Ovary (tissue), 9 donors: ENCODE data around the gene YDJC. TPM values are rescaled to one million over a fixed set of nuclear protein-coding genes. Genes with fewer than 3 reads are reported as not detected.

Source experiments
- DNase-seq, 5 donors: peaks; one replicate each; pipeline ENCODE4 v3.0.0-alpha.2; 2019 to 2020
- H3K27ac ChIP-seq, 2 donors: fragments of 200-600 bp; one replicate each; pipeline versions ENCODE4 v1.5.1 to v1.8.0; 2019 to 2022
- H3K27me3 ChIP-seq: fragments of 200-600 bp; one replicate; pipeline ENCODE4 v1.8.0; 2022
- H3K36me3 ChIP-seq: fragments of 200-600 bp; sonication (generic); one replicate; pipeline ENCODE4 v1.5.1; 2019
- H3K4me1 ChIP-seq: one replicate; pipeline ENCODE4 v1.8.1; 2013; ENCODE audit warnings: mild to moderate bottlenecking, moderate library complexity; ENCODE audit not compliant: insufficient read depth
- H3K4me3 ChIP-seq: fragments of 200-600 bp; sonication (generic); one replicate; pipeline ENCODE4 v1.5.1; 2017
- H3K9me3 ChIP-seq, 2 donors: fragments of 200-600 bp in 1 of 2; sonication (generic) in 1 of 2; one replicate each; pipeline versions ENCODE4 v1.5.1 to v1.8.1; 2013 to 2019; ENCODE audit warnings: mild to moderate bottlenecking in 1 of 2, moderate library complexity in 1 of 2
- EP300 ChIP-seq: sonication (generic); formaldehyde crosslinking; IDR thresholded peaks from one replicate; pipeline ENCODE4 v1.6.1; 2017; ENCODE audit warnings: antibody characterized with exemption
- POLR2A ChIP-seq: fragments of 450-650 bp; IDR thresholded peaks from one replicate; pipeline ENCODE4 v1.6.1; 2017; ENCODE audit warnings: antibody characterized with exemption, mild to moderate bottlenecking, moderate library complexity
- WGBS, 3 donors: extraction: QIAGEN DNeasy Blood & Tissue Kit in 1 of 3; methylation state at CpG; one replicate each; pipeline versions ENCODE4 v1.1.5 to v1.1.7; 2013 to 2017; 5-methylcytosine and 5-hydroxymethylcytosine counted together
- intact Hi-C, 4 donors: fragments of 100-400 bp; cut with DNase I; formaldehyde crosslinking; loops; one replicate each; pipeline versions ENCODE4 v1.11.0 to v1.15.1; 2022 to 2023
- polyA plus RNA-seq, 2 donors: library from polyadenylated mRNA; stranded (reverse); fragments of 200-250 nt in 1 of 2; fragments of 350-450 nt in 1 of 2; fragmentation: Illumina TruSeq in 1 of 2; extraction: RNeasy Lipid Tissue Mini Kit (QIAGEN cat#74804) in 1 of 2; gene quantifications; one replicate each; pipeline ENCODE4 v1.2.3, GENCODE V29; 2013 to 2014
- total RNA-seq, 7 donors: library from RNA; depleted of rRNA in 2 of 7; stranded (reverse); fragments of >200 nt in 2 of 7; fragmentation: NEBNext Ultra II Directional in 3 of 7; extraction: Animal tissue kit (Norgen Biotek cat#: 25700) in 3 of 7; gene quantifications; one replicate each; pipeline versions ENCODE4 v1.1.0 to v1.2.4, GENCODE V29; 2016 to 2023
- TF ChIP-seq, protein P1 (sequence below), 3 donors: fragments of 450-650 bp in 2 of 3; fragments of 200-600 bp in 1 of 3; IDR thresholded peaks; one replicate each; pipeline versions ENCODE4 v1.5.1 to v1.8.0; 2016 to 2022; ENCODE audit warnings: antibody characterized with exemption in 3 of 3, mild to moderate bottlenecking in 1 of 3
- donor health status: DM: no; HTN: no; CAD: no; lungs with moderate emphysema.
- donor health status: DM: no; HTN: no; CAD: no.
- donor health status: Bipolar disorder and iron deficiency.
- donor health status: DM: yes; HTN: yes; CAD: no.
- donor health status: DM: no; HTN: no; CAD: no.
- donor health status: DM: yes; HTN: yes; CAD: no.

Gene YDJC
- total and polyA plus RNA-seq, 9 donors = 1.8 to 45.1 (median 17.0) TPM

DNA sequence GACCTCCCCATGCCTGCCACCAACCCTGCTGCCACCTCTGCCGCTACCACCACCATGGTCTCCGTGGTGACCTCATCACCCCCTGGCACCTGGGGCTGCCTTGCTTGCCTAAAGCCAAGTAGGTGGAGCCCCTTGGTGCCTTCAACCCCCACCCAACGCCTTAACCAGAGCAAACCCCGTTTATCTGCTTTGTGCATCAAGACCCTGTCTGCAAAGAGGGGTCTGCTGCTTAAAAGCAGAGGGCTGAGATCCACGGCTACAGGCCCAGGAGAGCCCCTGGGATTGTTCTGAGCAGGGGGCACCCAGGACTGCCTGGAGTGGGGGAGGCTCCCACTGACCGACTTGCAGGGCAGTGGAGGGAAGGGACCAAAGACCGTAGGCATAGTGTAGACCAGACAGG, 31.1 kb upstream of the YDJC start:
- Histone ChIP-seq H3K4me1 (no peaks in the 10 kb centered on the region), H3K36me3 (no peaks in the 10 kb centered on the region), H3K27me3 (no peaks in the 10 kb centered on the region), H3K27ac (no peak overlapping the region), H3K4me3 (no peak overlapping the region), H3K9me3 (no peaks in the 10 kb centered on the region)
- no peak for DNase-seq
- intact Hi-C loops = loop anchor here in 1 of 4 donors (10.0 kb wide), 1 partner anchor 56 kb away; no protein-coding TSS in a partner anchor
- WGBS, 3 donors = 60 to 81% (median 66%) methylated on average over 7 of the region's 7 CpGs
- TF ChIP-seq, protein P1, sequence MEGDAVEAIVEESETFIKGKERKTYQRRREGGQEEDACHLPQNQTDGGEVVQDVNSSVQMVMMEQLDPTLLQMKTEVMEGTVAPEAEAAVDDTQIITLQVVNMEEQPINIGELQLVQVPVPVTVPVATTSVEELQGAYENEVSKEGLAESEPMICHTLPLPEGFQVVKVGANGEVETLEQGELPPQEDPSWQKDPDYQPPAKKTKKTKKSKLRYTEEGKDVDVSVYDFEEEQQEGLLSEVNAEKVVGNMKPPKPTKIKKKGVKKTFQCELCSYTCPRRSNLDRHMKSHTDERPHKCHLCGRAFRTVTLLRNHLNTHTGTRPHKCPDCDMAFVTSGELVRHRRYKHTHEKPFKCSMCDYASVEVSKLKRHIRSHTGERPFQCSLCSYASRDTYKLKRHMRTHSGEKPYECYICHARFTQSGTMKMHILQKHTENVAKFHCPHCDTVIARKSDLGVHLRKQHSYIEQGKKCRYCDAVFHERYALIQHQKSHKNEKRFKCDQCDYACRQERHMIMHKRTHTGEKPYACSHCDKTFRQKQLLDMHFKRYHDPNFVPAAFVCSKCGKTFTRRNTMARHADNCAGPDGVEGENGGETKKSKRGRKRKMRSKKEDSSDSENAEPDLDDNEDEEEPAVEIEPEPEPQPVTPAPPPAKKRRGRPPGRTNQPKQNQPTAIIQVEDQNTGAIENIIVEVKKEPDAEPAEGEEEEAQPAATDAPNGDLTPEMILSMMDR (IDR thresholded peaks at IDR 0.05) = no peak
- TF ChIP-seq POLR2A = no peak
- no peak for TF ChIP-seq EP300

DNA sequence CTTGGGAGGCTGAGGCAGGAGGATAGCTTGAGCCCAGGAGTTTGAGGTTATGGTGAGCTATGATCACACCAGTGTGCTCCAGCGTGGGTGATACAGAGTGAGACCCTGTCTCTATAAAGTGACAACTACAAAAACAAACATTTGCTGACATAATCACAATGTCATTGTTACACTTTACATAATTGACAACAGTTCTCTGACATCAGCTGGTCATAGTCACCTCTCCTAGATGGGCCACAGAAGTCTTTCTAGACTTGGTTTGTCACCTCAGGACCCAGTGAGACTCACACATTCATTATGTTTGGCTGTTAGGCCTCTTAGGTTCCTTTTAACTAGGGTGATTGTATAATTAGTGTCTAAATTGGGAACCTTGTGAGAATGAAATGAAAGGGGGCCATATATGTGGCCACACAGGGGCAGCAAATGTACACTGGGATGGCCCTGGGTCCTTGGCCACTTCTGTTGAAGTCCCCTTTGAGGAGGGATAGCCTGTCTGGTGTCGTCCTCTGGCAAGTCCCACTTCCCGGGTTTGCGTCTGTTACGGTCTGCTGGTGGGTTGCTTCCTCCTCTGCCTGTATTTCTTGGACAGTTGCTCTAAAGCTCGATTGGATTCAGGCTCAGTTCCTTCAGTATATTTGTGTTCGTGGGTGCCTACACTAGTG, 30.2 kb upstream of the YDJC start:
- no peaks in the 10 kb centered on the region for H3K9me3 ChIP-seq
- H3K4me3 ChIP-seq = no peak overlapping the region
- TF ChIP-seq EP300 (no peak), POLR2A (no peak)
- TF ChIP-seq, protein P1 (IDR thresholded peaks at IDR 0.05) = no peak
- WGBS, 3 donors = 74 to 80% (median 78%) methylated on average over 7 of the region's 7 CpGs
- H3K27ac ChIP-seq = no peak overlapping the region
- no peaks in the 10 kb centered on the region for H3K4me1 ChIP-seq
- no peaks in the 10 kb centered on the region for H3K36me3 ChIP-seq
- no peak for DNase-seq
- H3K27me3 ChIP-seq = no peaks in the 10 kb centered on the region
- intact Hi-C loops = loop anchor here in 1 of 4 donors (10.0 kb wide), 1 partner anchor 55 kb away; no protein-coding TSS in a partner anchor

DNA sequence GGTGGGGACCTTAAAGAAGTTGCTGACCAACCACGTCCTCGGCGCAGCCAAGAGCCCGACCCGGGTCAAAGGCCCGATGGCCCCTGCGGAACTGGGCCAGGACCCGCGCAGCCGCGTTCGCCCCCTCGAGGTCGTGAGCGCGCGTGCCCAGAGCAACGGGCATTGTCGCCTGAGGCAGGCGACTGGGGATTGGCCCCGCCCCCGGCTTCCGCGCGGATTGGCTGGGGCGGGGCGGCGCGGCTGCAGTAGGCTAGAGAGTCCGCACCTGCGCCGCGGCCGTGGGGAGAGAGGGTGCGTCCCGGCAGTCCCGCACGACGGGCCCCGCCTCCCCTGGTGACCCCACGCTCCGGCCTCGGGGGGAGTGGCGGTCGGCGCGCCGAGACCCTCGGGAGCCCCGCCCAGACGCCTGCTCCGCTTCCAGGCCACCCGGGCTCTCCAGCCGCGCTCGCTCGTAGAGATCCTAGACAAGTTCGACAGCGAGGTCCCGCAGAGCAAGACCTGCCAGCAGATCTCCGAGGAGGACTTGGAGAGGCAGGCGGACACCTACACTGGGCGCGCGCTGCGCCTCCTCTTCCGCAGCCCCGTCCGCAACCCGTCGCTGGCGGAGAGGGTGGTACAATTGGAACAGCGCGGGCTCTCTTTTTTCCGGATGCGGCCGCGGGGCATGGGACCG, 27.7 kb upstream of the YDJC start:
- peak in 2 of 5 donors; percentile 34 to 48 for DNase-seq
- Histone ChIP-seq H3K36me3 (no peaks in the 10 kb centered on the region), H3K27ac (no peak overlapping the region), H3K4me3 (peak overlapping the region; percentile 22), H3K9me3 (no peaks in the 10 kb centered on the region), H3K27me3 (no peaks in the 10 kb centered on the region), H3K4me1 (peaks cover 1% of the 10 kb centered on the region)
- TF ChIP-seq, protein P1 (IDR thresholded peaks at IDR 0.05) = no peak
- no peak for TF ChIP-seq EP300
- TF ChIP-seq POLR2A = no peak
- intact Hi-C loops = no loop called here
- WGBS, 3 donors = 1% methylated on average over 56 to 79 of the region's 79 CpGs

DNA sequence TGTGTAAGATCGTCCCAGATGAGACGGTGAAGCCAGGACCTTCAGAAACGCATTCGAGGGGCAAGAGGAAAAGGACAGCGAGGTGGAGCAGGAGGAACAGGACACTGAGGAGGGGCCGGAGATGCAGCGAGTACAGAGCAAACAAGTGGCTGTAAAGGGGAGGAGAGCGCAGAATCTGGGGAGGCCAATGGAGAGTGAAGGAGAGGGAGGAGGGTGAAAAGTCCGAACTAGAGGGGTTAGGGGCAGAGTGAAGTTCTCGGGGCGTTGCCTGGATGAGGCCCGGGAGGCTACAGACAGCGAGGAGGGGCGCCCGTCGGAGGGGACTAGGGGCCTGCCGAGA, 27.2 kb upstream of the YDJC start:
- WGBS, 3 donors = 14 to 21% (median 18%) methylated on average over 17 of the region's 17 CpGs
- H3K9me3 ChIP-seq = no peaks in the 10 kb centered on the region
- no peak overlapping the region for H3K4me3 ChIP-seq
- H3K4me1 ChIP-seq = peaks cover 3% of the 10 kb centered on the region
- H3K27ac ChIP-seq = no peak overlapping the region
- H3K27me3 ChIP-seq = no peaks in the 10 kb centered on the region
- TF ChIP-seq EP300 (no peak), POLR2A (no peak)
- TF ChIP-seq, protein P1 (IDR thresholded peaks at IDR 0.05) = no peak
- H3K36me3 ChIP-seq = no peaks in the 10 kb centered on the region
- intact Hi-C loops = no loop called here
- DNase-seq = no peak
